HG03469 (cell line): ENCODE results near the gene HAS3.
"Not testable (repeated sequence)": the region's sequence is repeated elsewhere in the genome, so short reads cannot be mapped to it uniquely, and the experiment has no call there.

Experiments
- ATAC-seq: cut with Tn5 transposase; IDR thresholded peaks from one replicate; pipeline ENCODE4 v1.9.1; 2021; ENCODE audit warnings: mild to moderate bottlenecking, moderate library complexity, moderate number of reproducible peaks; ENCODE audit not compliant: unreplicated experiment

Gene HAS3

DNA sequence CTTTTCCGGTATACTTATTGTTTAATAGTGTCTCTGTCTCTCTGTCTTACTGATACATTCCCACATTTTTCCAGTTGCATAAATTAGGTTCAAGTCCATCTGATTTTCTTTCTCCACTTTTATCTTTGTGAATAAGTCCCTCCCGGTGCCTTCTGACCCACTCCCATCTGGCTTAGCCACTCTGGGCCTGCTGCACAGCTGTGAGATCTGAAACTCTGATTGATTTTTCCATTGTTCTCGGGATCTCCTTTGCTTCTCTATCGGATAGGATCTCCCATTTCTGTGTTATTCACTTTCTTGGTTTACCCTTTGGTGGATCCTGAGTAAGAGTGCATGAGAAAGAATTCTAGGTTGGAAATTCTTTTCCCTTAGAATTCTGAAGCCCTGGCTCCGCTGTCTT, 35.6 kb downstream of the HAS3 start:
- no peak for ATAC-seq

DNA sequence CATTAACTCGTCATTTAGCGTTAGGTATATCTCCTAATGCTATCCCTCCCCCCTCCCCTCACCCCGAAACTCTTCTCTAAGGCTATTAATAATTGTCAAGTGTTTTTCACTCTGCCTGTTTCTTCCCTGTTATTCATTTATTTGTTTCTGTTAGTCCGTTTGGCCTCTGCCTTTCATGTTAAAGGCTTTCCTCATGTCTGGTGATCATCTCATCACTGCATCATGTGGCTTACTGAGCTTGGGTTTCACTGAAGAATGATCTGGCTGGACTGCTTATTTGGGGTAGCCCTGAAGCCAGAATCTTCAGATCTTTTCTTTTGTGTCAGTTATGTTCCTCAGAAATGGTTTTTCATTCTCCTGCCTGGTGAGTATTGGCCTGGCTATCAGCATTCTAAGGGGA, 36.5 kb downstream of the HAS3 start:
- no peak for ATAC-seq

DNA sequence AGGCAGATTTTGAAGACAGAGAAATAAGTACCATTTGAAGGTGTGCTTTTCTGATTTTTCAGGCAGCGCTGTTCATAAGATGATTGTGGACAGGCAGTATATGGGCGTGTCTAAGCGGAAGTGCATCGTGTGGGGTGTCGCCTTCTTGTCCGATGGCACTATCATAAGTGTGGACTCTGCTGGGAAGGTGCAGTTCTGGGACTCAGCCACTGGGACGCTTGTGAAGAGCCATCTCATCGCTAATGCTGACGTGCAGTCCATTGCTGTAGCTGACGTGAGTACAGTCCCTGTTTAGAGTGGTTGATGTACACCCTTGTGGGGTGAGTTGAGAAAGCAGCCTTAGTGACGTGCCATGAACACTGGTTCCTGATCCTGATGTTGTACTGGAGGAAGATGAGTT, 37.7 kb downstream of the HAS3 start:
- no peak for ATAC-seq

DNA sequence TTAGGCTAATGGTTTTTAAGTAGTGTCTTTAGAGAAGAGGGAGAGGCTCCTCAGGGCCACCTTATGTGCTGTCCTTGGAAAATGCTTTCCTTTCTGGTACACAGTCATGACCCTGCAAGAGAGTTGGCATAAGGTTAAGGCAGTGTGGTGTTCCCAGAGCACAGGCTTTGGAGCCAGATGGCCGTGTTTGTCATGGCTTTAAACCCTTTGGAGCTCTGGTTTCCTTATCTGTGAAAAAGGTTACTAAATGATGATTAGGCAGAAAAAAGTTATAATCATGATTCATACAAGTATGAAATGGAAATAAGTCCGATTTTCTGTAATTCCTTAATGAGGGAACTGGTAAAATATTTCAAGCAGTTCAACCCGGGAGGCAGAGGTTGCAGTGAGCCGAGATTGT, 40.2 kb downstream of the HAS3 start:
- ATAC-seq: no peak

DNA sequence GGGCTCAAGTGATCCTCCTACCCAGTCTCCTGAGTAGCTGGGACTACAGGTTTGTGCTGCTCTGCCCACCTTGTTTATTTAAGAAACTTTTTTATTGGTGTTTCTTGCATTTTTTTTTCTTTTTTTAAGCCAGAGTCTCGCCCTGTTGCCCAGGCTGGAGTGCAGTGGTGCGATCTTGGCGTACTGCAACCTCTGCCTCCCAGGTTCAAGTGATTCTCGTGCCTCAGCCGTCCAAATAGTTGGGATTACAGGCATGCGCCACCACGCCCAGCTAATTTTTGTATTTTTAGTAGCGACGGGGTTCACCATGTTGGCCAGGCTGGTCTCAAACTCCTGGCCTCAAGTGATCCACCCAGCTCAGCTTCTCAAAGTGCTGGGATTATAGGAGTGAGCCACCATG, 44.2 kb downstream of the HAS3 start:
- not testable (repeated sequence) for ATAC-seq

DNA sequence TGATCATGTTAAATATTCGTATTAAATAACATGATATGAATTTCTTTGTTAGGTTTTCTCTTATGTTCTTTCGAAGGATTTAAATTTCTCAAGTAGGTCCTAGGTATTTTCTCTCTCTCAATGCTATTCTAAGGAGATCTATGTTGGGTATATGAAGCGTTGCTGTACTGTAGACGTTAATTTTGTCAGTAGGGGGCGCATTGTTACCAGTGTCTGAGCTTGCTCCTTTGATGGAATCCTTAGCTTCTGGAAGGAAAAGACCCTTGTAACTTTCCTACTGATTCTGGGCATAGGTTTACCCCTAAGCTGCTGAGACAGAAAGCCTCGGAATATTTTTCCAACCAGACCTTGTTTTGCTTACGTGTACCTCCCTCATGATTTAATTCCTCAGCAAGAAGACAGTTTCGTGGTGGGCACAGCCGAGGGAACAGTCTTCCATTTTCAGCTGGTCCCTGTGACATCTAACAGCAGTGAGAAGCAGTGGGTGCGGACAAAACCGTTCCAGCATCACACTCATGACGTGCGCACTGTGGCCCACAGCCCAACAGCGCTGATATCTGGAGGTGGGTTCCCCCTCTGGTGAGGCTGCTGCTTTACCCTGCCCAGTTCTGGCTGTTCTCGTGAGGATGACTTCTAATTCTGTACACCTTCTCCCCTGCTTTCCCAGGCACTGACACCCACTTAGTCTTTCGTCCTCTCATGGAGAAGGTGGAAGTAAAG, 44.9 kb downstream of the HAS3 start:
- no peak for ATAC-seq

DNA sequence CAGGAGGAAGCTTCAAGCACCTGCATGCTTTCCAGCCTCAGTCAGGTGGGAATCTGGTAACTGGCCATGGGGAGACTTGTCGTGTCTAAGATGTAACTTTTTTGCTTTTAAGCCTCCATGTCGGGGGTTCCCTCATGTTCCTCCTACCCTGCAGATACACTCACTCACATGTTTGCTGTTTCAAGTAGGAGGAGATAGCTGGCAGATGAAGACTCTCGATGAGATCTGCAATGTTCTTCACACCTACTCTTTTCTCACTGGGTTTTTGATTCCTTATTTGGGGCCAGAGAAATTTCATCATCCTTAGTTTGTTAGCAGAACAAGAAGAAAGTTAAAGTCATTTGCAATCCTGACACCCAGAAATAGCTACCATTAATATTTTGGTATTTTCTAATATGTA, 51.7 kb downstream of the HAS3 start:
- no peak for ATAC-seq

DNA sequence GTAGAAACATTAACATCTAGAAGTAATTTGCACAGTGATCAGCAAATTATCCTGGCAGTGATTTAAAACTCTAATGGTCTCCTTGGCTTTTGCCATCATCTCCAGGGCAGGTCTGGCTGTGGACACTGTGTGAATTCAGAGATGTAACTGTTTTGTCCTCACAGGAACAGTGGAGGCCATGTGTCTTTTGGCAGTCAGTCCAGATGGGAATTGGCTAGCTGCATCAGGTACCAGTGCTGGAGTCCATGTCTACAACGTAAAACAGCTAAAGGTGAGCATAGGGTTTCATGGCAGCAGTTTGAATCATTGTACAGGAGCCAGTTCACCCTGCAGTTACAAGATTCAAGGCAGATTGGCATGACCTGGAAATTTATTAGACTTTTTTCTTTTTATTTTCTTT, 54.7 kb downstream of the HAS3 start:
- no peak for ATAC-seq

DNA sequence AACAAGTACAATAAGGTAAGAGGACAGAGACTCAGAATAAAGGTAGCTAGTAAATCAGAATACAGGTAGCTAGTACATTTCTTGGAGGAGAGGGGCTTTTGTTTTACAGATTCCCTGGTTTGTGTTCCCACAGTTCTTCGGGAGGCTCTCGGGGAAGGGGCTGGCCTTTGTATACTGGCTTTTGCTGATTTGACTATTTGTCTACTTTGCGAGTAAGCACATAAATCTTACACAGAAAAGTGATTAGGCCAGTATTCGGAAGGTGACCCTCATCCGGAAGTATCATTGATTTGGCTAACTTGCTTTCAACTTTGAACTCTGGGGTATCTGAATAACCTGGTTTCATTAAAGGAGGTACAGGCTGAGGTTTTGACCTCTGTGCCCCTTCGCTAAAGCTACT, 60.1 kb downstream of the HAS3 start:
- no peak for ATAC-seq

DNA sequence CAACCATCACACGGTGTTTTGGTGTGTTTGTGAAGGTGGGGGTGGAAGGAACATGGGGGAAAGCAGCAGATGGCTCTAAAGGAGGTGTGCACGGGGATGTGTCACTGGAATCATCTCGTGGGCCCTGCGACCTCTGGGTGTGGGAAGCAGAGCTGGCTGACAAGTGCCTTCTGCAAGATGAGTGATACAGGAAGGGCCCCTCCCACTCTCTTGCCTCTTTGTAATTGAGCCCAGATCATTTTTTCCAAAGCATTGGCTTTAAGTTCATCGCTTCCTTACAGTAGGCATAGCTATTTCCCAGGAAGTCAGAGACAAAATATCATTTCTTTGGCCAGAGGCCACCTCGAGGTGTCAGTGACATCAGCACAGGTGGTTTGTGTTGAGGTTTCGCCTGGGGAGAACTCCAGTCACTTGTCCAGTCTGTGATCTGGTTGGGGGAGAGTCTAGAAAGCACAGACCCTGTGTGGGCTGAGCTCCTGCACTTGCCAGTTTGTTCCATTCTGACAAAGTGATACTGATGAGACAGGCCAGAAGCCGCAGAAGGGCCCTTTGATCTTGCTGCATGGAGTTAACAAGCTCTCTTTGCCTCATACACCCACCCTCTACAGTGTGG, 60.9 kb downstream of the HAS3 start:
- no peak for ATAC-seq

DNA sequence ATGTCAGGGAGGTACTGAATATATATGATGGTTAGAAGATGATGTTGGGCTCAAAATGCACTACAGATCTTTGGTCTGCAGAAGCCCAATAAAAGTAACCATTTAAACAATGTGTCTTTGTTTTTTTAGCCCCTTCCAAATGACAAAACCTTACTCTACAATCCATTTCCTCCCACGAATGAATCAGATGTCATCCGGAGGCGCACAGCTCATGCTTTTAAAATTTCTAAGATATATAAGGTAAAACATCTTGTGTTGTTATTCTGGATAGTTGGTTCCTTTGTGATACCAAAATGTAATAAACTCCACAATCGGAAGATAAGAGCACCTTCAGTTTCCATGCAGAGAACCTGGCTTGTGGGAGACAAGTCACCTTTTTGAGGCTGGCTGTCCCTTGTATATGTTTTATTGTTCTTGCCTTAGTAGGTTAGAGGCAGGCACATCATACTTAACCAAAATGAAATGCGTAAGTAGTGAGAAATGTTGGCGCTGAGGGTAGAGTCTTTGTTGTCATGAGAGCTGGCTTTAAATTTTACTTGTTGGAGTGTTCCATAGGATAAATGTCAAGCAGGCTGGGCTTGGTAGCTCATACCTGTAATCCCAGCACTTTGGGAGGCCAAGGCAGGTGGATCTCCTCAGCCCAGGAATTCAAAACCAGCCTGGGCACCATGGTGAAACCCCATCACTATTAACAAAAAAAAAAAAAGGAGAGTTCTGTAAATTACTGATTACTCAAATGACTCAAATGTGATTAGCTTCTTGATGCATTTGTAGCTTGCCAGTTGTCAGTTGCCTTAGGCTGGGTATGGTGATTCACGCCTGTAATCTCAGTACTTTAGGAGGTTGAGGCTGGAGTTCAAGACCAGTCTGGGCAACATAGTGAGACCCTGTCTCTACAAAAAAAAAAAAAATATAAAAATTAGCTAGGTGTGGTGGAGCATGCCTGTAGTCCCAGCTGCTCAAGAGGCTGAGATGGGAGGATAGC, 61.8 kb downstream of the HAS3 start:
- no peak for ATAC-seq
